ENCODE data around the gene GNG7.
"Not testable (repeated sequence)": the region's sequence is repeated elsewhere in the genome, so short reads cannot be mapped to it uniquely, and the experiment has no call there.

GNG7 gene

GRCh38 chr19:2495130-2495641, 207.3 kb downstream of the GNG7 start:
- no peak for DNase-seq

- DNase-seq, result peak; percentile 65
Measured at GRCh38 chr19:2494447-2495129, 207.9 kb downstream of the GNG7 start.

GRCh38 chr19:2494084-2494446, 208.4 kb downstream of the GNG7 start:
- no peak for DNase-seq

GRCh38 chr19:2493448-2493847, 209.0 kb downstream of the GNG7 start:
- DNase-seq, result not testable (repeated sequence)

- no peak for DNase-seq
Measured at GRCh38 chr19:2492870-2493269, 209.6 kb downstream of the GNG7 start.

- DNase-seq, result no peak
Measured at GRCh38 chr19:2491130-2491801, 211.2 kb downstream of the GNG7 start.

- DNase-seq, result no peak
Measured at GRCh38 chr19:2490659-2491058, 211.8 kb downstream of the GNG7 start.

- DNase-seq, result peak; percentile 36
Measured at GRCh38 chr19:2488942-2489731, 213.4 kb downstream of the GNG7 start.

- no peak for DNase-seq
Measured at GRCh38 chr19:2488405-2488941, 214.0 kb downstream of the GNG7 start.

GRCh38 chr19:2487842-2488241, 214.7 kb downstream of the GNG7 start:
- DNase-seq, result no peak

GRCh38 chr19:2487090-2487489, 215.4 kb downstream of the GNG7 start:
- DNase-seq, result no peak

- no peak for DNase-seq
Measured at GRCh38 chr19:2485428-2485827, 217.1 kb downstream of the GNG7 start.

- no peak for DNase-seq
Measured at GRCh38 chr19:2484178-2484937, 218.1 kb downstream of the GNG7 start.

GRCh38 chr19:2483484-2484151, 218.9 kb downstream of the GNG7 start:
- no peak for DNase-seq

- DNase-seq, result no peak
Measured at GRCh38 chr19:2483084-2483483, 219.4 kb downstream of the GNG7 start.

GRCh38 chr19:2482354-2483038, 220.0 kb downstream of the GNG7 start:
- DNase-seq, result no peak

- DNase-seq, result no peak
Measured at GRCh38 chr19:2481466-2481865, 221.0 kb downstream of the GNG7 start.

- DNase-seq, result no peak
Measured at GRCh38 chr19:2479556-2480194, 222.8 kb downstream of the GNG7 start.

GRCh38 chr19:2478756-2479555, 223.5 kb downstream of the GNG7 start:
- peak; percentile 70 for DNase-seq

- DNase-seq, result peak; percentile 61
Measured at GRCh38 chr19:2478278-2478755, 224.2 kb downstream of the GNG7 start.

Measured in stimulated activated CD8-positive, alpha-beta memory T cell treated with anti-CD3 and anti-CD28 coated beads, Interleukin-4, amount 100 ng/mL, for 48 hours (primary cell).